ENCODE measurements around the gene XPO6. TPM values are rescaled to one million over a fixed set of nuclear protein-coding genes. Genes with fewer than 3 reads are reported as not detected.

XPO6 gene
- total RNA-seq, 4 donors from 2014 or later, result 72.9 to 251 (median 86.4) TPM

- Histone ChIP-seq H3K27ac (no peak overlapping the region), H3K36me3 (no peaks in the 10 kb centered on the region), H3K4me3 (no peak overlapping the region), H3K9me3 (no peaks in the 10 kb centered on the region), H3K27me3 (no peaks in the 10 kb centered on the region), H3K4me1 (no peaks in the 10 kb centered on the region)
- no peak for TF ChIP-seq CTCF (IDR thresholded peaks at IDR 0.05)
- TF ChIP-seq POLR2A (IDR thresholded peaks at IDR 0.05), result no peak
- DNase-seq, result no peak
- intact Hi-C loops (cut with DNase I; ENCODE audit: low total_unique reads), result no loop called here
Measured at GRCh38 chr16:28072087-28072486, 139.7 kb downstream of the XPO6 start.

- H3K4me3 ChIP-seq, result no peak overlapping the region
- DNase-seq, result no peak
- intact Hi-C loops (cut with DNase I; ENCODE audit: low total_unique reads), result no loop called here
Measured at GRCh38 chr16:28069971-28070794, 141.6 kb downstream of the XPO6 start.

GRCh38 chr16:28068976-28069375 lies 142.8 kb downstream of the XPO6 start:
- no peaks in the 10 kb centered on the region for H3K36me3 ChIP-seq
- H3K4me3 ChIP-seq, result no peak overlapping the region
- no peak for TF ChIP-seq CTCF (IDR thresholded peaks at IDR 0.05)
- TF ChIP-seq POLR2A (IDR thresholded peaks at IDR 0.05), result no peak
- DNase-seq, result no peak
- H3K27ac ChIP-seq, result no peak overlapping the region
- H3K27me3 ChIP-seq, result no peaks in the 10 kb centered on the region
- intact Hi-C loops (cut with DNase I; ENCODE audit: low total_unique reads), result no loop called here
- no peaks in the 10 kb centered on the region for H3K4me1 ChIP-seq
- no peaks in the 10 kb centered on the region for H3K9me3 ChIP-seq

More at GRCh38 chr16:28069971-28070794, 141.6 kb downstream of the XPO6 start:
- TF ChIP-seq CTCF (IDR thresholded peaks at IDR 0.05), result no peak
- TF ChIP-seq POLR2A (IDR thresholded peaks at IDR 0.05), result no peak
- Histone ChIP-seq H3K27ac (no peak overlapping the region), H3K27me3 (no peaks in the 10 kb centered on the region), H3K9me3 (no peaks in the 10 kb centered on the region), H3K4me1 (no peaks in the 10 kb centered on the region), H3K36me3 (no peaks in the 10 kb centered on the region)

GRCh38 chr16:28067604-28068379 lies 144.0 kb downstream of the XPO6 start:
- H3K27ac ChIP-seq, result no peak overlapping the region
- no peaks in the 10 kb centered on the region for H3K36me3 ChIP-seq
- TF ChIP-seq POLR2A (IDR thresholded peaks at IDR 0.05) (no peak), CTCF (IDR thresholded peaks at IDR 0.05) (no peak)
- H3K27me3 ChIP-seq, result no peaks in the 10 kb centered on the region
- H3K4me3 ChIP-seq, result no peak overlapping the region
- intact Hi-C loops (cut with DNase I; ENCODE audit: low total_unique reads), result no loop called here
- no peak for DNase-seq
- H3K4me1 ChIP-seq, result peaks cover 0 to 1% of the 10 kb centered on the region in 2 donors
- H3K9me3 ChIP-seq, result no peaks in the 10 kb centered on the region

GRCh38 chr16:28064706-28065249 lies 147.0 kb downstream of the XPO6 start:
- H3K9me3 ChIP-seq, result no peaks in the 10 kb centered on the region
- no peaks in the 10 kb centered on the region for H3K27me3 ChIP-seq
- H3K4me3 ChIP-seq, result no peak overlapping the region
- TF ChIP-seq CTCF (IDR thresholded peaks at IDR 0.05) (no peak), POLR2A (IDR thresholded peaks at IDR 0.05) (no peak)
- no peaks in the 10 kb centered on the region for H3K36me3 ChIP-seq
- DNase-seq, result no peak
- intact Hi-C loops (cut with DNase I; ENCODE audit: low total_unique reads), result no loop called here
- H3K27ac ChIP-seq, result no peak overlapping the region
- peaks cover 0 to 5% of the 10 kb centered on the region in 2 donors for H3K4me1 ChIP-seq
